HEK293 (cell line): Measurements from ENCODE around the gene MEG3.

Experiments used
- CTCF ChIP-seq: fragments of 450-650 bp; formaldehyde crosslinking; IDR thresholded peaks from 2 replicates; pipeline ENCODE4 v1.5.1; 2016; ENCODE audit warnings: missing biosample characterization, missing genetic modification characterization
- ELK4 ChIP-seq: IDR thresholded peaks from 2 replicates; pipeline ENCODE4 v1.6.1; 2011; ENCODE audit warnings: mild to moderate bottlenecking, low read depth, low read length, borderline replicate concordance
- GLIS2 ChIP-seq: fragments of 450-650 bp; formaldehyde crosslinking; IDR thresholded peaks from 2 replicates; pipeline ENCODE4 v1.5.1; 2016; ENCODE audit warnings: missing biosample characterization, missing genetic modification characterization
- KLF17 ChIP-seq: fragments of 450-650 bp; formaldehyde crosslinking; IDR thresholded peaks from 2 replicates; pipeline ENCODE4 v1.5.1; 2016; ENCODE audit warnings: missing biosample characterization, missing genetic modification characterization
- PATZ1 ChIP-seq: fragments of 450-650 bp; formaldehyde crosslinking; IDR thresholded peaks from 2 replicates; pipeline ENCODE4 v1.5.1; 2016; ENCODE audit warnings: missing biosample characterization, missing genetic modification characterization
- ZBTB21 ChIP-seq: fragments of 450-650 bp; formaldehyde crosslinking; IDR thresholded peaks from 2 replicates; pipeline ENCODE4 v1.5.1; 2017; ENCODE audit warnings: missing biosample characterization, missing genetic modification characterization
- ZBTB8A ChIP-seq: fragments of 450-650 bp; formaldehyde crosslinking; IDR thresholded peaks from 2 replicates; pipeline ENCODE4 v1.5.1; 2016; ENCODE audit warnings: missing biosample characterization, missing genetic modification characterization
- ZFHX2 ChIP-seq: fragments of 450-650 bp; formaldehyde crosslinking; conservative IDR thresholded peaks from 2 replicates; pipeline ENCODE4 v1.5.1; 2016; ENCODE audit warnings: missing biosample characterization, missing genetic modification characterization
- ZNF169 ChIP-seq: fragments of 450-650 bp; formaldehyde crosslinking; IDR thresholded peaks from 2 replicates; pipeline ENCODE4 v1.5.1; 2016; ENCODE audit warnings: missing biosample characterization, missing genetic modification characterization
- ZNF175 ChIP-seq: fragments of 450-650 bp; formaldehyde crosslinking; IDR thresholded peaks from 2 replicates; pipeline ENCODE4 v1.5.1; 2016; ENCODE audit warnings: missing biosample characterization, missing genetic modification characterization
- ZNF398 ChIP-seq: fragments of 450-650 bp; formaldehyde crosslinking; IDR thresholded peaks from 2 replicates; pipeline ENCODE4 v1.5.1; 2017; ENCODE audit warnings: missing biosample characterization, missing genetic modification characterization
- ZNF76 ChIP-seq: fragments of 450-650 bp; formaldehyde crosslinking; IDR thresholded peaks from 2 replicates; pipeline ENCODE4; 2016; ENCODE audit warnings: low read depth, missing biosample characterization, missing genetic modification characterization, borderline replicate concordance

GRCh38 chr14:100838493-100839314 is 12.8 kb downstream of the MEG3 start:
- TF ChIP-seq ZNF169 (tag by site-specific recombination), result no peak
- no peak for TF ChIP-seq ZFHX2 (tag by site-specific recombination)
- no peak for TF ChIP-seq PATZ1 (tag by site-specific recombination)
- no peak for TF ChIP-seq CTCF (tag by site-specific recombination)
- TF ChIP-seq ELK4, result no peak
- no peak for TF ChIP-seq ZNF175 (tag by site-specific recombination)
- no peak for TF ChIP-seq ZBTB8A
- no peak for TF ChIP-seq KLF17 (tag by site-specific recombination)
- TF ChIP-seq ZBTB21 (tag by site-specific recombination), result no peak
- no peak for TF ChIP-seq ZNF76
- no peak for TF ChIP-seq GLIS2
- no peak for TF ChIP-seq ZNF398 (tag by site-specific recombination)
